ENCODE data around the gene USP7.
"Not testable (repeated sequence)": the region's sequence is repeated elsewhere in the genome, so short reads cannot be mapped to it uniquely, and the experiment has no call there.

Gene USP7

DNA sequence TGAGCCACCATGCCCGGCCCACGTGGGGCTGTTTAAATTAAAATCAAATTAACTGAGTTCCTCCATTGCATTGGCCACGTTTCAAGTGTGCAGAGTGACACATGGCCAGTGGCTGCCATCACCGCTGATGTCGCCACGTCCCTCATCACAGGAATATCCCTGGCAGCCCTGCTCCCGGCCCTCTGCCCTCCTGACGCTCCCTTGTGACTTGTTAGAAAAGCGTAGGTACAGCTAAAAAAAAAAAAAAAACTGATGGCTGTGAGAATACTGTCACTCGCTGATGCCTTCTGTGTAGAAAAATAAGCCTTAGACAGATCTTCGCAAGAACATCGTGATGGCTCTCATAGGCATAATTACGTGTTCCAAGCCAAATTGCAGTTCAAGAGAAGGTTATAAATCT is 116.6 kb downstream of the USP7 start:
- Histone ChIP-seq H3K36me3 (ENCODE audit: control insufficient read depth, insufficient read depth, low read length) (peaks cover 34% of the 10 kb centered on the region), H3K4me3 (replicated peaks; ENCODE audit: low read depth, low read length) (no peak overlapping the region), H3K27me3 (replicated peaks; ENCODE audit: control insufficient read depth, insufficient read depth, low read length) (no peaks in the 10 kb centered on the region)
- TF ChIP-seq, protein P1, sequence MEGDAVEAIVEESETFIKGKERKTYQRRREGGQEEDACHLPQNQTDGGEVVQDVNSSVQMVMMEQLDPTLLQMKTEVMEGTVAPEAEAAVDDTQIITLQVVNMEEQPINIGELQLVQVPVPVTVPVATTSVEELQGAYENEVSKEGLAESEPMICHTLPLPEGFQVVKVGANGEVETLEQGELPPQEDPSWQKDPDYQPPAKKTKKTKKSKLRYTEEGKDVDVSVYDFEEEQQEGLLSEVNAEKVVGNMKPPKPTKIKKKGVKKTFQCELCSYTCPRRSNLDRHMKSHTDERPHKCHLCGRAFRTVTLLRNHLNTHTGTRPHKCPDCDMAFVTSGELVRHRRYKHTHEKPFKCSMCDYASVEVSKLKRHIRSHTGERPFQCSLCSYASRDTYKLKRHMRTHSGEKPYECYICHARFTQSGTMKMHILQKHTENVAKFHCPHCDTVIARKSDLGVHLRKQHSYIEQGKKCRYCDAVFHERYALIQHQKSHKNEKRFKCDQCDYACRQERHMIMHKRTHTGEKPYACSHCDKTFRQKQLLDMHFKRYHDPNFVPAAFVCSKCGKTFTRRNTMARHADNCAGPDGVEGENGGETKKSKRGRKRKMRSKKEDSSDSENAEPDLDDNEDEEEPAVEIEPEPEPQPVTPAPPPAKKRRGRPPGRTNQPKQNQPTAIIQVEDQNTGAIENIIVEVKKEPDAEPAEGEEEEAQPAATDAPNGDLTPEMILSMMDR (IDR thresholded peaks at IDR 0.05; ENCODE audit: insufficient read depth, low read length, poor library complexity, severe bottlenecking), result no peak
- DNase-seq (ENCODE audit: extremely low read depth, insufficient read length), result no peak

DNA sequence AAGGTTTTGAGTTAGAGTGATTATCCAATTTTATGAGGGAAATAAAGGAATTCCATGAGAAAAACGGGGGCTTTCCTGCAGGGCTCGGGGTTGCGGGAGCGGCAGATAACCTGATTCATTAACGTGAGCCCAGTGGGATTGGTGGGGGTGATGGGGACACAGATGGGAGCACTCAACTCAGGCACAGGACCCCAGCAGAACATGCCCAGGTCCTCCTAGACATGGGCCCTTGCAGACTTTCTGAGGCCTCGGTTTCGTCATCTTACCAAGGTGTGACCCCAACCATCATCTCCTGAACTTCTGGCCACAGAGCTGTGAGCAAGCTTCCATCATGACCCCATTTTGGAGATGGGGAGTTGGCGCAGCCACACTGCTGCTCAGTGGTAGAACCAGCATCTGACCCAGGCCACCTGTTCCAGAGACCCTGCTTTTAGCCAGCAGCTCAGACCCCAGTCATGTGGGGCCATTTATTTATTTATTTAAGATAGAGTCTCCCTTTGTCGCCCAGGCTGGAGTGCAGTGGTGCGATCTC is 117.2 kb downstream of the USP7 start:
- Histone ChIP-seq H3K4me3 (replicated peaks; ENCODE audit: low read depth, low read length) (no peak overlapping the region), H3K36me3 (ENCODE audit: control insufficient read depth, insufficient read depth, low read length) (peaks cover 32% of the 10 kb centered on the region), H3K27me3 (replicated peaks; ENCODE audit: control insufficient read depth, insufficient read depth, low read length) (no peaks in the 10 kb centered on the region)
- DNase-seq (ENCODE audit: extremely low read depth, insufficient read length), result no peak
- TF ChIP-seq, protein P1 (IDR thresholded peaks at IDR 0.05; ENCODE audit: insufficient read depth, low read length, poor library complexity, severe bottlenecking), result no peak

DNA sequence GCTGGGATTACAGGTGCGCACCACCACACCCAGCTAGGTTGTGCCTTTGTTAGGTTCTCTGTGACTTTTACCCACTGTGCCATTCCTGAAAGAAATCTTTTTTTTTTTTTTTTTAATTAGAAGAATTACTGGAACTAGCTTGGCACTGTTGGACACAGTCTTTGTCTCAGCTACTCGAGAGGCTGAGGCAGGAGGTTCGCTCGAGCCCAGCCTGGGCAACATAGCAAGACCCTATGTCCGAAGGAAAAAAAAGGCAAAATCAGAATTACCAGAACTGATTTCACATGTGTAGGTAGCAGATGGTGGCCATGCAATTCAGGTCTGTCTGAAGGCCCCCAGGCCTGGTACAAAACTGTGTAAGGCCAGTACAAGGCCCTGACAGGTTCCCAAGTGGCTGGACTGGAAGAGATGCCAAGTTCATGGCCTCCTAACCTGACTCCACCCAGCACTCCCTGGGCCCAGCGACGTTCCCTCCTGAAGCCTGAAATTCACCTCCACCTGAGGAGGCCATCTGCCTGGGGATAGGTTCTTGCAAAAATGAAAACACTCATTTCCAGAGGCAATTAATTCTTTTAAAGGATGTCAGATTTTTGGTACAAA is 117.9 kb downstream of the USP7 start:
- TF ChIP-seq, protein P1 (IDR thresholded peaks at IDR 0.05; ENCODE audit: insufficient read depth, low read length, poor library complexity, severe bottlenecking), result no peak
- no peak for DNase-seq (ENCODE audit: extremely low read depth, insufficient read length)
- Histone ChIP-seq H3K4me3 (replicated peaks; ENCODE audit: low read depth, low read length) (no peak overlapping the region), H3K36me3 (ENCODE audit: control insufficient read depth, insufficient read depth, low read length) (peaks cover 32% of the 10 kb centered on the region), H3K27me3 (replicated peaks; ENCODE audit: control insufficient read depth, insufficient read depth, low read length) (no peaks in the 10 kb centered on the region)

DNA sequence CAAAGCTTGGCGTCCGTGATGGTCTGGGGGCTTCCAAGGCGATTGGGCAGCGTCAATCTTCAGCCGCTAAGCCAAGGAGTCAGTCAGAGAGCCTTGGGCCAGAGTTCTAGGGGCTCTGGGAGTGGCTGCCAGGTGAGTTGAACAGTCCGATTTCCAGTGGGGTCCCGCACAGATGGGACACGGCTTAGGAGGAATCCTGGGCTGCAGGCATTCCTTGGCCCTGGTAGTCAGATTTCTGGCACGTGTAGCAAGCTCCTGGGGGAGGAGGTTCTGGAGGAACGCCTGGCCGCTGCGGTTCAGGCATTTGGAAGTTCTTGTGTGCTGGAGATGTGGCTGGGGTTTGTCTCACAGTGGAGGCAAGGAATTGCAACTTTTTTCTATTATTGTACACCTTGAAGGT is 120.4 kb downstream of the USP7 start:
- H3K27me3 ChIP-seq (replicated peaks; ENCODE audit: control insufficient read depth, insufficient read depth, low read length); H3K36me3 ChIP-seq (ENCODE audit: control insufficient read depth, insufficient read depth, low read length); H3K4me3 ChIP-seq (replicated peaks; ENCODE audit: low read depth, low read length); DNase-seq (ENCODE audit: extremely low read depth, insufficient read length): not testable (repeated sequence)
